Hematopoietic multipotent progenitor cell treated with erythropoietin and hydrocortisone succinate and interleukin-3 and kit ligand, for 17 days (in vitro differentiated cells): Measurements from ENCODE around the gene LENG1.

Source experiments
- DNase-seq: peaks from one replicate; pipeline ENCODE4 v3.0.0-alpha.2; 2015; ENCODE audit warnings: low spot score

The LENG1 gene

GRCh38 chr19:54141356-54141755 is 18.2 kb downstream of the LENG1 start:
- no peak for DNase-seq

GRCh38 chr19:54138489-54139256 is 20.8 kb downstream of the LENG1 start:
- DNase-seq: no peak

GRCh38 chr19:54137699-54138488 is 21.6 kb downstream of the LENG1 start, which contains the start of gene CNOT3:
Gene CNOT3 (plus strand): TSS chr19:54137762. CDS start chr19:54142979, 5,217 bp downstream.
- DNase-seq: no peak

GRCh38 chr19:54136864-54137698 is 22.4 kb downstream of the LENG1 start:
- DNase-seq: peak; percentile 100

GRCh38 chr19:54136086-54136863 is 23.2 kb downstream of the LENG1 start:
- no peak for DNase-seq

- no peak for DNase-seq
Observed at GRCh38 chr19:54133957-54134590, 25.4 kb downstream of the LENG1 start.

- peak; percentile 57 for DNase-seq
Observed at GRCh38 chr19:54133312-54133956, 26.1 kb downstream of the LENG1 start.

- no peak for DNase-seq
Observed at GRCh38 chr19:54129617-54129996, 29.9 kb downstream of the LENG1 start.

GRCh38 chr19:54128796-54129616 is 30.5 kb downstream of the LENG1 start:
- DNase-seq: no peak

- no peak for DNase-seq
Observed at GRCh38 chr19:54128441-54128725, 31.1 kb downstream of the LENG1 start.

- DNase-seq: no peak
Observed at GRCh38 chr19:54127688-54128440, 31.7 kb downstream of the LENG1 start.

- DNase-seq: no peak
Observed at GRCh38 chr19:54125713-54126112, 33.8 kb downstream of the LENG1 start.

GRCh38 chr19:54124393-54124792 is 35.1 kb downstream of the LENG1 start:
- no peak for DNase-seq

GRCh38 chr19:54123682-54124081 is 35.8 kb downstream of the LENG1 start:
- no peak for DNase-seq

- DNase-seq: no peak
Observed at GRCh38 chr19:54121259-54121658, 38.3 kb downstream of the LENG1 start.

GRCh38 chr19:54115109-54116063 is 44.1 kb downstream of the LENG1 start, which contains the start of the genes PRPF31 and TFPT:
Gene PRPF31 (plus strand): TSS chr19:54115754. CDS start chr19:54118279, 2,525 bp downstream.
Gene TFPT (minus strand): TSS chr19:54115657. CDS start chr19:54115269, 388 bp downstream.
- DNase-seq: peak; percentile 99

GRCh38 chr19:54114340-54115108 is 45.0 kb downstream of the LENG1 start:
- DNase-seq: no peak
